GM23248 (cell line): ENCODE results near the gene DMBT1.

Experiments
- EZH2 ChIP-seq: fragments of 200-600 bp; sonication (generic); IDR thresholded peaks from 2 replicates; pipeline ENCODE4 v1.6.1; 2018; ENCODE audit warnings: antibody characterized with exemption, mild to moderate bottlenecking; ENCODE audit not compliant: insufficient read depth, poor library complexity, severe bottlenecking
- EZH2phosphoT487 ChIP-seq: fragments of 200-600 bp; sonication (generic); IDR thresholded peaks from 2 replicates; pipeline ENCODE4 v1.6.1; 2018; ENCODE audit warnings: antibody characterized with exemption, moderate library complexity, mild to moderate bottlenecking, low read depth; ENCODE audit not compliant: insufficient read depth

- no peak for TF ChIP-seq EZH2phosphoT487
- no peak for TF ChIP-seq EZH2
These were observed 41.4 kb upstream of the DMBT1 start for GRCh38 chr10:122519144-122519543.
